Measurements from ENCODE around the gene FOXN4. TPM values are rescaled to one million over a fixed set of nuclear protein-coding genes. Genes with fewer than 3 reads are reported as not detected.

Gene FOXN4
- total RNA-seq, 1 donor from 2014 or later, result not detected

- Histone ChIP-seq H3K4me1 (peaks cover 5 to 10% of the 10 kb centered on the region in 2 donors), H3K9me3 (no peaks in the 10 kb centered on the region), H3K4me3 (peak overlapping the region; percentile 40 to 63), H3K27me3 (peaks cover 12% of the 10 kb centered on the region), H3K36me3 (no peaks in the 10 kb centered on the region), H3K27ac (no peak overlapping the region)
- no peak for TF ChIP-seq CTCF (IDR thresholded peaks at IDR 0.05)
- intact Hi-C loops (cut with DNase I), result no loop called here
- DNase-seq (ENCODE audit: low spot score in 2 of 2), result no peak
These were observed 1.4 kb upstream of the FOXN4 start for GRCh38 chr12:109310247-109311125.

GRCh38 chr12:109309381-109310246 is 530 bp upstream of the FOXN4 start:
- H3K36me3 ChIP-seq, result no peaks in the 10 kb centered on the region
- DNase-seq (ENCODE audit: low spot score in 2 of 2), result no peak
- peak overlapping the region; percentile 40 to 63 for H3K4me3 ChIP-seq
- peaks cover 12% of the 10 kb centered on the region for H3K27me3 ChIP-seq
- TF ChIP-seq CTCF (IDR thresholded peaks at IDR 0.05), result no peak
- intact Hi-C loops (cut with DNase I), result no loop called here
- H3K4me1 ChIP-seq, result peaks cover 5 to 10% of the 10 kb centered on the region in 2 donors
- no peak overlapping the region for H3K27ac ChIP-seq
- no peaks in the 10 kb centered on the region for H3K9me3 ChIP-seq

GRCh38 chr12:109307051-109307450 is 2.0 kb downstream of the FOXN4 start:
- no peak overlapping the region for H3K27ac ChIP-seq
- DNase-seq (ENCODE audit: low spot score in 2 of 2), result no peak
- peaks cover 5 to 10% of the 10 kb centered on the region in 2 donors for H3K4me1 ChIP-seq
- no peaks in the 10 kb centered on the region for H3K36me3 ChIP-seq
- no peak for TF ChIP-seq CTCF (IDR thresholded peaks at IDR 0.05)
- no peaks in the 10 kb centered on the region for H3K9me3 ChIP-seq
- intact Hi-C loops (cut with DNase I), result no loop called here
- H3K27me3 ChIP-seq, result peaks cover 12% of the 10 kb centered on the region
- no peak overlapping the region for H3K4me3 ChIP-seq

- Histone ChIP-seq H3K27me3 (peaks cover 12% of the 10 kb centered on the region), H3K4me1 (peaks cover 5 to 10% of the 10 kb centered on the region in 2 donors), H3K4me3 (no peak overlapping the region), H3K36me3 (no peaks in the 10 kb centered on the region), H3K9me3 (no peaks in the 10 kb centered on the region), H3K27ac (no peak overlapping the region)
- TF ChIP-seq CTCF (IDR thresholded peaks at IDR 0.05), result no peak
- intact Hi-C loops (cut with DNase I), result no loop called here
- no peak for DNase-seq (ENCODE audit: low spot score in 2 of 2)
These were observed 3.5 kb downstream of the FOXN4 start for GRCh38 chr12:109305547-109305946.

GRCh38 chr12:109304485-109304884 is 4.6 kb downstream of the FOXN4 start:
- no peaks in the 10 kb centered on the region for H3K36me3 ChIP-seq
- no peak for TF ChIP-seq CTCF (IDR thresholded peaks at IDR 0.05)

More at GRCh38 chr12:109304485-109304884, 4.6 kb downstream of the FOXN4 start:
- peaks cover 5 to 7% of the 10 kb centered on the region in 2 donors for H3K4me1 ChIP-seq
- DNase-seq (ENCODE audit: low spot score in 2 of 2), result no peak
- H3K27me3 ChIP-seq, result peaks cover 12% of the 10 kb centered on the region
- H3K27ac ChIP-seq, result no peak overlapping the region
- H3K9me3 ChIP-seq, result no peaks in the 10 kb centered on the region
- H3K4me3 ChIP-seq, result no peak overlapping the region
- intact Hi-C loops (cut with DNase I), result no loop called here
